IMR-90 (cell line): ENCODE data around the gene CMIP.

Experiments used
- BHLHE40 ChIP-seq: fragments of 150-350 bp; IDR thresholded peaks from 2 replicates; pipeline ENCODE4 v1.6.1; 2016; ENCODE audit warnings: mild to moderate bottlenecking, low read depth, low read length
- CEBPB ChIP-seq: IDR thresholded peaks from 2 replicates; pipeline ENCODE4 v1.6.1; 2012; ENCODE audit warnings: low read depth, low read length, improper control_type of control experiment
- CTCF ChIP-seq: conservative IDR thresholded peaks from 2 replicates; pipeline ENCODE4 v1.5.1; 2012; ENCODE audit warnings: mild to moderate bottlenecking, low read depth, low read length, improper control_type of control experiment
- FOS ChIP-seq: fragments of 150-350 bp; IDR thresholded peaks from 2 replicates; pipeline ENCODE4 v1.6.1; 2016; ENCODE audit warnings: low read depth, low read length
- MAFK ChIP-seq: IDR thresholded peaks from 2 replicates; pipeline ENCODE4 v1.6.1; 2012; ENCODE audit warnings: low read depth, low read length, improper control_type of control experiment
- MXI1 ChIP-seq: IDR thresholded peaks from 2 replicates; pipeline ENCODE4 v1.6.1; 2012; ENCODE audit warnings: low read depth, mild to moderate bottlenecking, low read length, moderate library complexity, borderline replicate concordance
- NFE2L2 ChIP-seq: fragments of 150-350 bp; IDR thresholded peaks from 2 replicates; pipeline ENCODE4 v1.6.1; 2016; ENCODE audit warnings: low read depth, mild to moderate bottlenecking, low read length
- POLR2A ChIP-seq: IDR thresholded peaks from 2 replicates; pipeline ENCODE4 v1.6.1; 2012; ENCODE audit warnings: mild to moderate bottlenecking, low read depth, low read length
- RFX5 ChIP-seq: IDR thresholded peaks from 2 replicates; pipeline ENCODE4 v1.8.0; 2012; ENCODE audit warnings: low read depth, mild to moderate bottlenecking, low read length, moderate library complexity
- SMC3 ChIP-seq: fragments of 150-350 bp; IDR thresholded peaks from 2 replicates; pipeline ENCODE4 v1.6.1; 2016; ENCODE audit warnings: low read depth, mild to moderate bottlenecking, antibody characterized with exemption, low read length, moderate library complexity
- USF2 ChIP-seq: fragments of 150-350 bp; IDR thresholded peaks from 2 replicates; pipeline ENCODE4 v1.6.1; 2017; ENCODE audit warnings: mild to moderate bottlenecking, antibody characterized with exemption, low read length, low read depth

GRCh38 chr16:81615833-81616232 lies 171.2 kb downstream of the CMIP start:
- no peak for TF ChIP-seq CEBPB
- no peak for TF ChIP-seq MXI1
- TF ChIP-seq CTCF: no peak
- TF ChIP-seq MAFK: no peak
- TF ChIP-seq BHLHE40: no peak
- TF ChIP-seq POLR2A: no peak
- TF ChIP-seq USF2: no peak
- TF ChIP-seq NFE2L2: no peak
- no peak for TF ChIP-seq SMC3
- no peak for TF ChIP-seq RFX5
- TF ChIP-seq FOS: no peak
